ENCODE results near the gene SUSD5. TPM values are rescaled to one million over a fixed set of nuclear protein-coding genes. Genes with fewer than 3 reads are reported as not detected.

Gene SUSD5
- total RNA-seq, 4 donors from 2014 or later, result 0.42 to 2.3 (median 1.3) TPM

- Histone ChIP-seq H3K27me3 (no peaks in the 10 kb centered on the region), H3K9me3 (no peaks in the 10 kb centered on the region), H3K4me1 (peaks cover 0 to 18% (median 8%) of the 10 kb centered on the region in 4 donors), H3K36me3 (peaks cover 14 to 72% (median 68%) of the 10 kb centered on the region in 4 donors), H3K27ac (replicated peaks in 1 of 4) (no peak overlapping the region), H3K4me3 (no peak overlapping the region)
- 98% methylated on average over 5 of the region's 5 CpGs for WGBS
- TF ChIP-seq CTCF (IDR thresholded peaks at IDR 0.05) (no peak), EP300 (IDR thresholded peaks at IDR 0.05) (no peak), POLR2AphosphoS5 (IDR thresholded peaks at IDR 0.05) (no peak), POLR2A (IDR thresholded peaks at IDR 0.05; ENCODE audit: low read depth) (no peak)
- intact Hi-C loops (cut with DNase I), result no loop called here
- DNase-seq (ENCODE audit: extremely low spot score), result no peak
These were observed 95.6 kb downstream of the SUSD5 start for GRCh38 chr3:33122991-33123390.

- no peaks in the 10 kb centered on the region for H3K9me3 ChIP-seq
- intact Hi-C loops (cut with DNase I), result no loop called here
- no peak overlapping the region for H3K4me3 ChIP-seq
- no peak overlapping the region for H3K27ac ChIP-seq (replicated peaks in 1 of 4)
- H3K27me3 ChIP-seq, result no peaks in the 10 kb centered on the region
- H3K4me1 ChIP-seq, result peaks cover 0 to 49% (median 38%) of the 10 kb centered on the region in 4 donors
- peaks cover 14 to 44% (median 39%) of the 10 kb centered on the region in 4 donors for H3K36me3 ChIP-seq
- 83% methylated on average over 3 of the region's 3 CpGs for WGBS
- no peak for DNase-seq (ENCODE audit: extremely low spot score)
- TF ChIP-seq CTCF (IDR thresholded peaks at IDR 0.05) (no peak), POLR2A (IDR thresholded peaks at IDR 0.05; ENCODE audit: low read depth) (no peak), EP300 (IDR thresholded peaks at IDR 0.05) (no peak), POLR2AphosphoS5 (IDR thresholded peaks at IDR 0.05) (no peak)
These were observed 98.7 kb downstream of the SUSD5 start for GRCh38 chr3:33119891-33120290.

GRCh38 chr3:33117461-33117860 is 101.1 kb downstream of the SUSD5 start:
- WGBS, result 100% methylated on average over 3 of the region's 3 CpGs
- H3K27ac ChIP-seq (replicated peaks in 1 of 4), result peak overlapping the region in 3 of 4 donors; percentile 10 to 99 (median 24)
- intact Hi-C loops (cut with DNase I), result no loop called here
- no peaks in the 10 kb centered on the region for H3K9me3 ChIP-seq
- H3K36me3 ChIP-seq, result peaks cover 7 to 23% (median 21%) of the 10 kb centered on the region in 4 donors
- peaks cover 8 to 64% (median 49%) of the 10 kb centered on the region in 4 donors for H3K4me1 ChIP-seq
- H3K4me3 ChIP-seq, result no peak overlapping the region
- no peak for DNase-seq (ENCODE audit: extremely low spot score)
- H3K27me3 ChIP-seq, result no peaks in the 10 kb centered on the region
- no peak for TF ChIP-seq POLR2AphosphoS5 (IDR thresholded peaks at IDR 0.05)
- no peak for TF ChIP-seq EP300 (IDR thresholded peaks at IDR 0.05)
- no peak for TF ChIP-seq POLR2A (IDR thresholded peaks at IDR 0.05; ENCODE audit: low read depth)
- no peak for TF ChIP-seq CTCF (IDR thresholded peaks at IDR 0.05)

GRCh38 chr3:33115024-33115768 is 103.4 kb downstream of the SUSD5 start:
- Histone ChIP-seq H3K4me3 (peak overlapping the region; percentile 69 to 91 (median 80)), H3K9me3 (no peaks in the 10 kb centered on the region), H3K27me3 (no peaks in the 10 kb centered on the region), H3K36me3 (peaks cover 0 to 3% (median under 1%) of the 10 kb centered on the region in 4 donors), H3K4me1 (peaks cover 8 to 64% (median 49%) of the 10 kb centered on the region in 4 donors), H3K27ac (replicated peaks in 1 of 4) (peak overlapping the region; percentile 94 to 99 (median 97))
- intact Hi-C loops (cut with DNase I), result no loop called here
- 13% methylated on average over 10 of the region's 13 CpGs for WGBS
- TF ChIP-seq POLR2AphosphoS5 (IDR thresholded peaks at IDR 0.05), result peak; percentile 71 to 87
- TF ChIP-seq EP300 (IDR thresholded peaks at IDR 0.05), result no peak
- TF ChIP-seq POLR2A (IDR thresholded peaks at IDR 0.05; ENCODE audit: low read depth), result no peak
- no peak for DNase-seq (ENCODE audit: extremely low spot score)

- peak overlapping the region; percentile 69 to 91 (median 80) for H3K4me3 ChIP-seq
- DNase-seq (ENCODE audit: extremely low spot score), result no peak
- TF ChIP-seq POLR2AphosphoS5 (IDR thresholded peaks at IDR 0.05) (peak in 1 of 2 donors; percentile 13), CTCF (IDR thresholded peaks at IDR 0.05) (no peak)
- 49% methylated on average over 10 of the region's 14 CpGs for WGBS
- intact Hi-C loops (cut with DNase I), result no loop called here
- no peaks in the 10 kb centered on the region for H3K27me3 ChIP-seq
- H3K36me3 ChIP-seq, result no peaks in the 10 kb centered on the region
- no peaks in the 10 kb centered on the region for H3K9me3 ChIP-seq
- peaks cover 8 to 60% (median 49%) of the 10 kb centered on the region in 4 donors for H3K4me1 ChIP-seq
- peak overlapping the region; percentile 94 to 99 (median 97) for H3K27ac ChIP-seq (replicated peaks in 1 of 4)
These were observed 104.0 kb downstream of the SUSD5 start for GRCh38 chr3:33114622-33115023.
